K562 (cell line): ENCODE results near the gene DRD1. TPM values are rescaled to one million over a fixed set of nuclear protein-coding genes. Genes with fewer than 3 reads are reported as not detected.

Experiments used
- ATAC-seq: fragments of 200-7000 bp; cut with Tn5 transposase; 3 replicates; pipeline ENCODE4 v1.9.1; 2020; ENCODE audit warnings: moderate library complexity
- BruUV-seq: library from RNA; stranded (reverse); fragments of 400-500 nt; replicated peaks from 2 replicates; lab custom pipeline; 2021; lab: Mats Ljungman, UMichigan
- CTCF ChIA-PET: fragments of 300-600 bp; formaldehyde crosslinking; extraction: SDS; loops from one replicate; lab custom pipeline; 2021; ENCODE audit warnings: low intra/inter-chr PET ratio; lab: Yijun Ruan, JAX
- POLR2A ChIA-PET: fragments of 300-600, 350-650 bp; sonication (Branson Sonifier 250); formaldehyde crosslinking; extraction: SDS; loops from one replicate; lab custom pipeline; 2021; ENCODE audit warnings: antibody characterized with exemption, inconsistent platforms; lab: Yijun Ruan, JAX
- DNase-seq, 4 experiments: peaks; one replicate each; pipeline versions ENCODE4 v3.0.0 to v3.0.0-alpha.2; 2011 to 2018; ENCODE audit warnings: low spot score in 3 of 4, mixed read lengths in 3 of 4; ENCODE audit errors: extremely low read depth in 1 of 4
- FAIRE-seq: peaks from 2 replicates; lab custom pipeline; 2011; peaks lifted over from hg19 to GRCh38; lab: Jason Lieb, UNC
- H2AFZ ChIP-seq: 2 replicates; pipeline ENCODE4 v1.6.0; 2011; ENCODE audit warnings: low read depth, low read length, control low read depth, inconsistent platforms
- H3K27ac ChIP-seq: fragments of 200-600 bp; 3 replicates; pipeline ENCODE4 v1.8.0; 2011; ENCODE audit warnings: low read depth, mild to moderate bottlenecking, control low read depth, inconsistent platforms, low read length, moderate library complexity, mixed read lengths; ENCODE audit errors: extremely low read depth
- H3K27me3 ChIP-seq, 2 experiments: fragments of 300-600 bp in 1 of 2; 2 replicates in 1 of 2; 3 replicates in 1 of 2; pipeline versions ENCODE4 v1.6.0 to v1.8.0; 2011; ENCODE audit warnings: inconsistent platforms in 2 of 2, low read length in 2 of 2, mild to moderate bottlenecking in 1 of 2, mixed read lengths in 1 of 2, moderate library complexity in 1 of 2; ENCODE audit not compliant: control insufficient read depth in 2 of 2, insufficient read depth in 2 of 2
- H3K36me3 ChIP-seq: fragments of 300-600 bp; 3 replicates; pipeline ENCODE4 v1.8.0; 2011; ENCODE audit warnings: mild to moderate bottlenecking, low read length, inconsistent platforms; ENCODE audit not compliant: control insufficient read depth, insufficient read depth
- H3K4me1 ChIP-seq, 2 experiments: fragments of 200-600 bp in 1 of 2; replicated peaks in 1 of 2; 2 replicates in 1 of 2; 3 replicates in 1 of 2; pipeline versions ENCODE4 v1.5.1 to v1.8.0; 2011; ENCODE audit warnings: inconsistent platforms in 2 of 2, low read length in 2 of 2, mild to moderate bottlenecking in 1 of 2, mixed read lengths in 1 of 2, moderate library complexity in 1 of 2; ENCODE audit not compliant: control insufficient read depth in 2 of 2, insufficient read depth in 2 of 2
- H3K4me2 ChIP-seq: 2 replicates; pipeline ENCODE4 v1.6.1; 2011; ENCODE audit warnings: low read length, control low read depth, inconsistent platforms, mixed read lengths; ENCODE audit not compliant: insufficient read depth
- H3K4me3 ChIP-seq: fragments of 200-600 bp; sonication (generic), shearing (Covaris generic); 2 replicates; pipeline ENCODE4 v1.5.1; 2016; ENCODE audit warnings: control low read depth, inconsistent platforms
- H3K79me2 ChIP-seq: fragments of 200-600 bp; 3 replicates; pipeline ENCODE4 v1.8.0; 2011; ENCODE audit warnings: low read length, inconsistent platforms; ENCODE audit not compliant: control insufficient read depth, insufficient read depth
- H3K9ac ChIP-seq, 2 experiments: 2 replicates each; pipeline versions ENCODE4 v1.6.0 to v1.6.1; 2011; ENCODE audit warnings: low read depth in 2 of 2, low read length in 2 of 2, control low read depth in 1 of 2, inconsistent platforms in 1 of 2, mild to moderate bottlenecking in 1 of 2, mixed read lengths in 1 of 2; ENCODE audit not compliant: insufficient read depth in 1 of 2
- H3K9me1 ChIP-seq: one replicate; pipeline ENCODE4 v1.6.0; 2011; ENCODE audit warnings: inconsistent platforms, mild to moderate bottlenecking, low read length, moderate library complexity; ENCODE audit not compliant: control insufficient read depth, insufficient read depth
- H3K9me3 ChIP-seq: replicated peaks from 2 replicates; pipeline ENCODE4 v1.5.1; 2011; ENCODE audit warnings: low read depth, low read length, inconsistent platforms; ENCODE audit not compliant: control insufficient read depth, insufficient read depth
- H4K20me1 ChIP-seq: replicated peaks from 2 replicates; pipeline ENCODE4 v1.6.1; 2011; ENCODE audit warnings: low read length, inconsistent platforms, mixed read lengths; ENCODE audit not compliant: control insufficient read depth, insufficient read depth
- CHCHD3 ChIP-seq: fragments of 250-450 bp; sonication (Bioruptor Pico); IDR thresholded peaks from 2 replicates; pipeline ENCODE4 v2.1.2; 2022; ENCODE audit warnings: mild to moderate bottlenecking
- FOXJ2 ChIP-seq: fragments of 200-800 bp; sonication (Bioruptor generic); IDR thresholded peaks from 2 replicates; pipeline ENCODE4 v1.6.1; 2016; ENCODE audit warnings: missing genetic modification characterization, missing compliant biosample characterization
- RAD21 ChIP-seq, 2 experiments: fragments of 250-450 bp in 1 of 2; fragments of 450-650 bp in 1 of 2; sonication (Bioruptor Pico) in 1 of 2; formaldehyde crosslinking in 1 of 2; IDR thresholded peaks in 1 of 2; conservative IDR thresholded peaks in 1 of 2; 2 replicates each; pipeline versions ENCODE4 v1.4.0 to v1.8.0; 2020 to 2022; ENCODE audit warnings: mild to moderate bottlenecking in 2 of 2, moderate library complexity in 1 of 2
- TEAD1 ChIP-seq, 2 experiments: fragments of 450-650 bp in 1 of 2; sonication (generic) in 1 of 2; formaldehyde crosslinking; IDR thresholded peaks; 2 replicates each; pipeline versions ENCODE4 v1.4.0 to v1.8.0; 2020 to 2022; ENCODE audit warnings: mild to moderate bottlenecking in 2 of 2, missing genetic modification reagents in 1 of 2
- WGBS: fragments of 100-300 bp; shearing (Covaris generic); methylation state at CpG from one replicate; pipeline ENCODE4 v1.1.6; 2016; ENCODE audit warnings: low coverage, mixed read lengths; ENCODE audit not compliant: insufficient coverage; ENCODE audit errors: missing lambda C conversion rate; 5-methylcytosine and 5-hydroxymethylcytosine counted together
- in situ Hi-C: fragments of 300-500 bp; cut with MboI; formaldehyde crosslinking; loops from 4 replicates; pipeline ENCODE4 v1.15.0; 2018; ENCODE audit warnings: inconsistent platforms, mixed read lengths
- intact Hi-C: fragments of 100-400 bp; cut with micrococcal nuclease; formaldehyde crosslinking; loops from 2 replicates; pipeline ENCODE4 v1.14.2; 2022
- polyA plus RNA-seq, 8 experiments: library from polyadenylated mRNA; depleted of rRNA in 4 of 8; stranded (reverse) in 5 of 8; unstranded in 3 of 8; fragments of >200 nt; fragmentation: Nextera tagmentation in 2 of 8; fragmentation: Illumina TruSeq in 1 of 8; extraction: Ambion mirVana in 2 of 8; extraction: Trizol in 1 of 8; gene quantifications; 2 replicates each; pipeline versions ENCODE4 v1.2.1 to v1.2.3, GENCODE V29; 2011 to 2014; ENCODE audit warnings: inconsistent platforms in 1 of 8, missing spikeins in 1 of 8
- total RNA-seq, 7 experiments: library from RNA; depleted of rRNA in 6 of 7; stranded (reverse); fragments of >200 nt in 6 of 7; fragmentation: Illumina TruSeq in 2 of 7; extraction: Trizol in 2 of 7; gene quantifications; 2 replicates each; pipeline versions ENCODE4 v1.2.1 to v1.2.3, GENCODE V29; 2011 to 2021; ENCODE audit warnings: low replicate concordance in 1 of 7

Gene DRD1
- total and polyA plus RNA-seq, 9 of the 15 experiments (the other 6 are each of a cell fraction or from before 2014, with no cell fraction given) = not detected

DNA sequence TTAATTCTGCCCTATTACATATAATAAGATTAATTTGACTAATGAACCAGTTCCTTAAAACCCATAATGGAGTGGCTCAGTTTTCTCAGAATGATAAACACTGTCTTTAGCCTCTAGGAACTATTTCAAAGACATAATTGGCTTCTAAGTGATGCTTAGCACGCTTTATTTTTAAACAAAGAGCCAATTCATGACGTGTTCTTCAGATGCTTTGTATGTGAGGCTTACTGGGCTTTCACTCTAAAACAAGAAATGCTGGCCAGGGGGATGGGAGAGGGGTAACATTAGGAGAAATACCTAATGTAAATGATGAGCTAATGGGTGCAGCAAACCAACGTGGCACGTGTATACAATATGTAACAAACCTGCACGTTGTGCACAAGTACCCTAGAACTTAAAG, 26.8 kb upstream of the DRD1 start:
- DNase-seq = no peak
- ChIA-PET CTCF (no interaction called here), POLR2A (no interaction called here)
- Histone ChIP-seq H3K79me2 (no peaks in the 10 kb centered on the region), H3K27ac (no peak overlapping the region), H3K27me3 (peaks cover 19 to 52% of the 10 kb centered on the region in 2 experiments), H3K4me2 (no peak overlapping the region), H4K20me1 (no peaks in the 10 kb centered on the region), H2AFZ (no peak overlapping the region), H3K9ac (no peak overlapping the region), H3K4me1 (no peaks in the 10 kb centered on the region), H3K9me3 (no peaks in the 10 kb centered on the region), H3K9me1 (no peaks in the 10 kb centered on the region), H3K4me3 (no peak overlapping the region), H3K36me3 (no peaks in the 10 kb centered on the region)
- TF ChIP-seq TEAD1 (CRISPR knock-in tag; IDR thresholded peaks at IDR 0.05) (no peak), RAD21 (CRISPR knock-in tag; conservative IDR thresholded peaks at IDR 0.05 in 1 of 2, IDR thresholded peaks at IDR 0.05 in 1 of 2) (no peak), FOXJ2 (tag) (no peak)
- intact Hi-C loops (no loop called here), in situ Hi-C loops (no loop called here)
- BruUV-seq = no TSS peak
- WGBS = 0% methylated on average over 5 of the region's 5 CpGs
- no peak for ATAC-seq
- no peak for FAIRE-seq

DNA sequence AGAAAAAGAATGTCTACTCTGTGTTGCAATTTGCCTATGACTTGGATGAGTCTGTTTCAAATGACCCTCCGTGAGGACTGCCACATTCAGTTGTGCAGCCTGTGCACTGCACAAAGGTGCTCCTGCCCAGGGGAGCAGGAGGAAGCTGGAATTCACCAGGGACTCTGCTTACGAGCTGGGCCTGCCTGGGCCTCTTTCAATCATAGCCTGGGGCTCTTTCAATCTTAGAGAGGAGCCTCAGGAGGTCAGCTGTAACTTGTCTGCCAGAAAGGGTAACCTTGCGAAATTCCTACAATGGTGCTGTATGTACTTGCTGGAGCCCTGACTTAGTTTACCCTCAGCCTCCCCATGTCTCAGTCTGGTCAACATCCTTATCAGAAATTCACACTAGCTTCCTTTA, 25.9 kb upstream of the DRD1 start:
- in situ Hi-C loops = no loop called here
- no peaks in the 10 kb centered on the region for H3K4me1 ChIP-seq
- H3K4me2 ChIP-seq = no peak overlapping the region
- no peaks in the 10 kb centered on the region for H3K36me3 ChIP-seq
- POLR2A ChIA-PET = interaction anchor here (0.5 kb wide), 1 partner anchor 1843 kb away, joined by 3 read pairs; no protein-coding TSS in a partner anchor
- ATAC-seq (no peak), DNase-seq (no peak), FAIRE-seq (no peak)
- no peak overlapping the region for H3K9ac ChIP-seq
- CTCF ChIA-PET = no interaction called here
- H3K27ac ChIP-seq = no peak overlapping the region
- H3K27me3 ChIP-seq = peaks cover 16 to 49% of the 10 kb centered on the region in 2 experiments; a peak in 4 of 5 replicates
- BruUV-seq = no TSS peak
- no peaks in the 10 kb centered on the region for H3K79me2 ChIP-seq
- no peaks in the 10 kb centered on the region for H3K9me3 ChIP-seq
- H3K9me1 ChIP-seq = no peaks in the 10 kb centered on the region
- no peak overlapping the region for H2AFZ ChIP-seq
- TF ChIP-seq CHCHD3 (CRISPR knock-in tag) = no peak
- TF ChIP-seq, all 486 proteins: peak for 0
- 0% methylated on average over 3 of the region's 3 CpGs for WGBS
- no peak overlapping the region for H3K4me3 ChIP-seq
- intact Hi-C loops = no loop called here
- H4K20me1 ChIP-seq = no peaks in the 10 kb centered on the region
